Tongue (tissue), 2 donors: Measurements from ENCODE around the gene SYT12. TPM values are rescaled to one million over a fixed set of nuclear protein-coding genes. Genes with fewer than 3 reads are reported as not detected.

Source experiments
- DNase-seq: peaks from one replicate; pipeline ENCODE4 v3.0.0-alpha.2; 2015
- total RNA-seq: library from RNA; depleted of rRNA; stranded (reverse); fragments of >200 nt; gene quantifications from one replicate; pipeline ENCODE4 v1.2.3, GENCODE V29; 2014

The SYT12 gene
- total RNA-seq, 1 donor from 2014 or later = 0.41 TPM

DNA sequence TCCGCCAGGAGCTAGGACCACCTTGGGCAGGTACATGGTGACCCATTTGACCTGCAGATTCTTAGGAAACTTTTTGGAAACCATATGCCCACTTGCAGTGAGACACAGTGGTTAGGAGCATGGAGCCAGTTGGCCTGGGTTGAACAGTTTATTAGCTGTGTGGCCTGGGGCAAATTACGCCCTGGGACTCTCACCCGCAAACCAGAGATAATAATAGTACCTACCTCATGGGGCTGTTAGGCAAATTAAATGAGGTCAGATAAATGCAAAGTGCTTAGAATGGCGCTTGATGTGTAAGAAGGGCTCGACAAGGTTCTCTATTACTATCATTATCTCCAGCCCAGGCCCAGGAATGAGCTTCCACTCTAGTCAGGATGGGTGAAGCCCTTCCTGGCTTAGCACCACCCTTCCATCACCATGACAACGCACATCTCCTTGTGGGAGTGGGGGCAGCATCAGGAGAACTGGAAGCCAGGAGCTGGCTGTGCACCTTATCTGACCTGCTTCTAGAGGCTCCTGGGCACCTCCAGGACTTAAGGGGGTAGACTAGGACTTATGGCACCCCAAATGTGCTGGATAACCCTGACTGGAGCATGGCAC lies 5.1 kb downstream of the SYT12 start:
- DNase-seq = no peak

DNA sequence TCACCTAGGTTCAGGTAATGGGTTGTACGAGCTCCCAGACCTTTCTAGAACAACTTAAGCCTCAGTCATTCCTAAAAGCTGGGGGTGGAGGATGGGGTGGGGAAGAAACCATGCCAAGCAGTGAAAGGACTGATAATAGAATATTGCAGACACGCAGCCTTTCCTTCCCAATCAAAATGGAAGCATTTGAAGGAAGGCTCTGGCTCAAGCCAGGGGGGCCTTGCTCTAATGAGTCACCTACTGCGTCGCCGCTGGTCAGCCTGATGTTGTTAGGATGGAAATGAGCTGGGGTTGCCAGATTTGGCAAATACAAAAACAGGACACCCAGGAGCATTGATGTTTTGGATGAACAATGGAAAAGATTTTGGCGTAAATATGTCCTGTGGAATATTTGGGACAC lies 6.2 kb downstream of the SYT12 start:
- no peak for DNase-seq

DNA sequence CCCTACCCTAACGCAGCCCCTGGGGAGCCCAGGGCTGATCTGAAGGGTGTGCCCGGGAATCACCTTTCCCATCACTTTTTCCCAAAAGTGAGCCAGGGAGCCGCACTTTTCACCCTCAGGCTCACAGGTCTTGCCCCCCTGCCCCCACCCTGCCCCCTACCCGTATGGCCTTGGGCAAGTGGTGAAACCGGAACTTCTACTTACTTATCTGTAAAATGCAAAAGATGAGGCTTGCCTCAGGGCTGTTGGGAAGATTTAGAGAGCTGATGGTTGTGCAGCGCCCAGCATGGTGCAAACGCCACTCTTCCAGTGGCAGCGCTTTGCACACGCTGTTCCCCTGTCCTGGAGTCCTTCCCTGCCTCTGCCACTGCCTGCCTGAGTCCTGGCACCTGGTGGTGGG lies 8.0 kb downstream of the SYT12 start:
- no peak for DNase-seq

DNA sequence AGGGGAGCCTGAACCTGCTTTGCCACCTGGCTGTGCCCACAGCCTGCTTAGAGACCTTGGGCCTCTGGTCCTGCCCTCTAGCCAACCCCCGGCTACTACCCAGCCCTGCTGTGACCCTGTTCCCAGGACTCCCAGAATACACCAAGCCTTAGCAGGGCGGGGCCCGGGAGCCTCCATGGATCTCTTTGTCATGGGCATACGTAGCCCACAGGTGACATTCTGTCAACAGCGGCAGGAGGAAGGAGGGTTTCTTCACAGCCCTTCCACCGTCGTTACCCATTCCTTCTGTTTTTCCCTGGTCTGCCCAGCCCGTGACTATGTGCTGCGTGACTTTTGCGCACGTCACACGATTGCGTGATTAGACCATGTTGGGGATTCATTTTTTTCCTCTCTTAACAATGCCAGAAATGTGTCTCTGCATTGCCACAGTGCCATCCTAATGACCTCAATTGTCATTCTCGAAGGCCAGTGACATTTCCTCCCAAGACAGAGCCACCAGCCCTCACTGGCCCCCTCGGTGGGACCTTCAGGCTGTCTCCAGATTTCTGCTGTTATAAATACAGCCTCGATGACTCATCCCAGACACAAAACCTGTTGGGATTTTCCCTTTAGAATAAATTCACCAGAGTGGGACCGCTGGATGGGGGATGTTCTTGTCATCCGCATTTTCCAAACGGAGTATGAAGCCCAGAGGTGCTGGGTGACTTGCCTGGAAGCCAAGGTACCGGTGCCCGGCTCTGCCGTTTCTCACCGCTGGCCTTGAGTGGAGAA lies 9.0 kb downstream of the SYT12 start:
- no peak for DNase-seq

DNA sequence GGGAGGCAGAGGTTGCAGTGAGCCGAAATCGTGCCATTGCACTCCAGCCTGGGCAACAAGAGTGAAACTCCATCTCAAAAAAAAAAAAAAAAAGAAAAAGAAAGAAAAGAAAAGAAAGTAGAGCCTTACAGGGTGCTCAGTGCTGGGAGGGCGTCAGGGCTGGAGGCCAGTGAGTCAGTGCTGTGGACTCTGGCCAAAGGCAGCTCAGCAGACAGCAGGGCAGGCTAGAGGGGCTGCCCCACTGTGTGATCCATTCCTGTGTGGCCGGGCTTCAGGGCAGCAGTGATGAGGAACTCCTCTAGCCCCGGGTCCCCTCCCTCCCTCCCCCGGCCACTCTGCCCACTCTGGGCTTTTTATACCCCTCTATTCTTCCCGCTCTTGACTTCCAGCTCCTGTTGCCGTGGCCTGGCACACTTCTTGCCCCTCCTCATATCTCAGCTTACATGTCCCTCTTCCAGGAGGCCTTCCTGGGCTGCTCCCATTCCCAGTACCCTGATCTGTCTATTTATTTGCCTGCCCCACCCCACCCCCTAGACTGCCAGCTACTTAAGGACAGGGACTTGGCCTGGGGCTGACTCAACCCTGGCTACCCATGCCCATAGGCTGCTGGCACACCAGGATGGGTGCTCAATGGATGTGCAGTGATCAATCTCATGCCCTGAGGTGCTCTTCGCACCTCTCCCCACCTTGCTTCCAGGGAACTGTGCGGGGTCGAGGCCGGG lies 10.1 kb downstream of the SYT12 start:
- no peak for DNase-seq

DNA sequence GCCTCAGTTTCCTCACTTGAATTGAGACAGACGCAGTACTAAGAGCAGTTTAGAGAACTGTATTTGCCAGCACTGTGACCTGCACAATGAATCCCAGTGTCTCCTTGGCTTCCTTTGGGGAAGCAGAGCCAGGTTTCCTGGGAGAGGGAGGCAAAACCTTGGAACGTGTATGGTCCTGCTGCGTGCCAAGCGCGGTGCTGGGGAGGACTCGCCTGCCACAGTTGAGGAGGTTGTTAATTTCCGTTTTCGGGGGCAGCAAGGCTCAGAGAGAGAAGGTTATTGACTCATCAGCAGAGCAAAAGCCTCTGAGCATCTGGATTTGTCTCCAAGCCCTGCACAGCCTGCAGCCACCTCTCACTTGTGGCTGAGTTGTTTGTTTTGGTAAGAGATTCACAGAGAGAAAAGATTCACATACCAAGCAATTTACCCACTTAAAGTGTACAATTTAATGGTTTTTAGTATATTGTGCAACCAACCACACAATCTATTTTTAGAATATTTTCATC lies 10.8 kb downstream of the SYT12 start:
- DNase-seq = no peak

DNA sequence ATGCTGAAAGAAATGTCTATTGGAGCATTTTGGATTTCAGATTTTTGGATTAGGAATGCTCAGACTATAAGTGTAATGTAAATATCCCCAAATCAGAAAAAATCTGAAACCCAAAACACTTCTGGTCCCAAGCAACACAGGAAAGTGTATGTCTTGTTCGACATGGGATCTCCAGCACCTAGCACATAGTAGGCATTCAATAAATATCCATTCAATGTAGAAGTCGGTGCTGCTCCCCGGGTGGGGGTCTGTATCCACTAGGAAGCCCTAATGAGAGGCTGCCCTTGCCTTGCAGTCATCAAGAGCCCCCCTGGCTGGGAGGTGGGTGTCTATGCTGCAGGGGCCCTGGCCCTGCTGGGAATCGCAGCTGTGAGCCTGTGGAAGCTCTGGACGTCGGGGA lies 11.4 kb downstream of the SYT12 start:
- DNase-seq = no peak

DNA sequence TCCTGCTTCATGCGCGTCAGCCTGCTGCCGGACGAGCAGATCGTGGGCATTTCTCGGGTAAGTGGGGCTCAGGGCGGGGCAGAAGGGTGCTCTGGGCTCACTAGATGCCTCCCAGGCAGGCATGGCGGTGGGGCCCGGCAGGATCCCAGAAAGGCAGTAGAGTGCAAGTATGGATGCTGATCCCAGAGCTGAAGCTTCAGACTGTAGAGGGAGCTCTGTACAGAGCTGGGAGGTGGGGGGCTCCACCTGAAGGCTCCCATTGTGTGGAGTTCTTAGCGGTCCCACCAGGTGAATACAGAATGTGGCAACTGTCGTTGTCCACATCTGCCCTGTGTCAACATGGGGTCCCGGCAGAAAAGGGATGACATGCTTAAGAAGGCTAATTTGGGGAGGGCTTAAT lies 17.2 kb downstream of the SYT12 start:
- no peak for DNase-seq

DNA sequence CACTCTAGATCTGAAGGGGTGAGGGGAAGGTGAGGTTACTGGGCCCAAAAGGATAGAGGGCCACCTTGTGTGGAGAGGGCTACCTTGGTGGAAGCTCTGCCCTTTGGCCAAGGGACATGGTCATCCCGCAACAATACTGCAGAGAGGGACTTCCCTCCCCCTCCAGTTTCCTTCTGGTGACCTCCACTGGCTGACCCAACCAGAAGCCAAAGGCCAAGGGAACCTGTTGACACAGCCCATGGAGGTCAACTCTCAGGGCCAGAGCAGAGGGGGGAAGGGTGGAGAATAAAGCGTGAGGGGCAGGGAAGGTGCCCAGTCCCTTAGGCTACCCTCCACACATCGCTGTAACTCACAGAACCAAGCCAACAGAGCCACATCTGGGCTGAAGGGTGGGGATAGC lies 18.7 kb downstream of the SYT12 start:
- no peak for DNase-seq

DNA sequence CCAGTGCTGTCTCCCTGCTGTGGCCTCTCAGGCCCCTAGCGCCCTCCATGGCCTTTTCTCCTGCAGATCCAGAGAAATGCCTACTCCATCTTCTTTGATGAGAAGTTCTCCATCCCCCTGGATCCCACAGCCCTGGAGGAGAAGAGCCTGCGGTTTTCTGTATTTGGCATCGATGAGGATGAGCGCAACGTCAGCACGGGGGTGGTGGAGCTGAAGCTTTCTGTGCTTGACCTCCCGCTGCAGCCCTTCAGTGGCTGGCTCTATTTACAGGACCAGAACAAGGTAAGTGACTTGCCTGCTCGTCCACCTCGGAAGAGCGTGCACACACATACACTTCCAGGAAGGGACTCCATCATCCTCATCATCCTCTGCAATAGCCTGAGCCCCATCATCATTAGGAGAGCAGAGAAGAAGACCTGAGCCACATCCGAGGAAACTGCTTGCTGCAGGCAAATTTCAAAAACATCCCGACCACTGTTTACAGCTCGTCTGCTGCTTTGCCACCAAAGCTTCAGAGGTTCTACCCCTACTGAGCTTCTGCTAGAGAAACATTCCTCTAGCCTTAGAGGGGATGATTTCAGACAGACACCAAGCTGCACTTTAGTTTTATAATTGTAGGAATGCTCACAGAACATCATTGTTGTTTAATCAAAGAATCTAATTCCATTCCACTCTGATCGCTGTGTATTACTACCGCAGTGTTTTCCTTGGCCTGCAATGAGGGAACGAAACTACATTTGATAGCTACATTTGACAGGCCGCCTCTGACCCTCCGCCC lies 20.8 kb downstream of the SYT12 start:
- no peak for DNase-seq

DNA sequence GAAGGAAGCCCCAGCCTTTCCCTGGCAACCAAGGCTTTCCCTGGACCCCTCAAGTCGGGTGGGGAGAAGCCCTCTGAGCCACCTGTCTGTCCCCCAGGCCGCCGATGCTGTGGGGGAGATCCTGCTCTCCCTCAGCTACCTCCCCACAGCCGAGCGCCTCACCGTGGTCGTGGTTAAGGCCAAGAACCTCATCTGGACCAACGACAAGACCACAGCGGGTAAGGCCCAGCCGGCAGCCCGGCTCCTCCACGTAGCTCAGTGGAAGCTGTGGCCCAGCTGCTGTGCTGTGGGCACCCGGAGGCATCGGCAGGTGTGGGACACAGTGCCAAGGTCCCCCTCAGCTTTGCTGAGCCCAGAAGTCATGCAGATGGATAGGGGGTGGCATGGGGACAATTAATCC lies 21.6 kb downstream of the SYT12 start:
- no peak for DNase-seq

DNA sequence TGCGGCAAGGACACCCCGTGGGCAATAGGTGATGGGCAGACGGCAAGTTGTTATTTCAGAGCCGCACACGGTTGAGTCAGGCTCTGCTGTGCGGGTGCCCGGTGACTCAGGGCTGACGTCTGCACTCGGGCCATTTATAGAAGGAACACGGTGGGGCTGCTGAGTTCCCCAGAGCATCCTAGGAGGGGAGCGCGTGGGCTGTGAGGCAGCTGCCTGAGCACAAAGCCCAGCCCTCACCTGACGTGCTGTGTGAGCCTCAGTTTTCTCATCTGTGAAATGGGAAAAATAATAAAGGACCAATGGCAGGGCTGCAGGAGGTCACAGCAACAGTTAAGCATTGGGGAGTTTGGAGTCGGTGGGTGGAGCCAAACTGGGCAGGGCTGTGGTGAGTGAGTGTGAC lies 22.4 kb downstream of the SYT12 start:
- no peak for DNase-seq

DNA sequence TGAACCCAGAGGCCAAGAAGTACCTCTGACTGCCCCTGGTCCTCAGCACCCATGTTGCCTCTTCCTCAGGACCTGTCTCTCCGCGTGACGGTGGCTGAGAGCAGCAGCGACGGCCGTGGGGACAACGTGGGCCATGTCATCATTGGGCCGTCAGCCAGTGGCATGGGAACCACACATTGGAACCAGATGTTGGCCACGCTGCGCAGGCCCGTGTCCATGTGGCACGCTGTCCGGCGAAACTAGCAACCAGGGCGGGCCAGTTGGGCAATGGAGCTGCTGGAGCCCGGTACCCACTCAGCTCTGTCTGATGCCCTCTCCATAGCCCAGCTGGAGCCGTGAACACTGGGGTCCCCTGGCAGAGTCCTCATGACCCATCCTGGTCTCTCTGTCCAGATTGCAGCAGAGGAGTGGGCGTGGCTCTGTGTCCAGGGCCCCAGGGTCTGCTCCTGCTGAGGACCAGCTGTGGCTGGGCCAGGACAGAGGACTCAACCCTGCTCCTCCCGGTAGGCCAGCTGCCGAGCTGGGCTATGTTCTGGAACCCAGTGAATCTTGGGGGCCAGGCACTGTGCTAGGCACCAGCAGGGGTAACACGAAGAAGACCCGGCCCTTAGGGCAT lies 25.7 kb downstream of the SYT12 start:
- no peak for DNase-seq

DNA sequence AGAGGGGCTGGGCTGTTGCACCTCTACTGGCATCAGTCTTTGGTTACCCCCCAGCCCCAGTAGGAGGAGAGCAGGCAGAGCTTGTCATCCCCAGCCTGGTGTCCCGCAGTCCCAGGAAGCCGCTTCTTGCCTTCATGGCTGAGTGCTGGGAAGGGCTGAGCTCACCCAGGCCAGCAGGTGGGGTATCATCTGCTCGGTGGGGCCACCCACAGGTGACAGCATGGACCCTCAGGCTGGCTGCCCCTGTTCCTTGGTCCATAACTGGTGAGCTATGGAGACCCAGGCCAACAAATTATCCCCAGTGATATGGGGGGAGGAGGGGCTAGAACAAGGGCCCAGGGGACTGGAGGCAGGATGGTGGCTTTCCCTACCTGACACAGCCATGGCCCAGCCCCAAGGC lies 27.2 kb downstream of the SYT12 start:
- DNase-seq = no peak

DNA sequence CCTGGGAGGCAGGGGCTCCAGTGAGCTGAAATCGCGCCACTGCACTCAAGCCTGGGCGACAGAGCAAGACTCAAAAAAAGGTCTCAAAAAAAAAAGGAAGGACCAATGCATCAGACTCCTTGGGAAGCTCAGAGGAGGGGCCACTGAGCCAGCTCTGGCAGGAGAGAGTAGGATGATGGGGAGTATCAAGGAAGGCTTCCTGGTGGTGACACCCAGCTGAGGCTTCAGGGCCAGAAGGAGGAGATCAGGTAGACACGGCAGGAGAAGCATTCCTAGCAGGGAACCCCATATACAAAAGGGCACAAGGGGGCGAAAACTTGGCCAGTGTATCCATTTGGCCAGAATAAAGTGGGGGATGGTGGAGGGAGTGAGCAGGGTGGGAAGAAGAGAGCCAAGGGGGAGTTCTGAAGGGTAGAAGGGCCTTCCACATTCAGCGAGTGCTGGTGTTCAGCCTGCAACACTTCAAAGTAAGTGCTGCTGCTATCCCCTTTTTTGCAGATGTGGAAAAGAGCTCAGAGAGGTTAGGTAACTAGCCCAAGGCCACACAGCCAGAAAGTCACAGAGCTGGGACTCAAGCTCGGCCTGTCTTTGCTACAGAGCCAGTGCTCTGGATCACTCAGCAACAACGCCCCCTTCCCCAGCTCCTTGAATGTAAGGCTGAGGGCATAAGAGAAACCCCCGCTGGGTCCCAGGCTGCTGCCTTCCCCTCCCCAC lies 28.4 kb downstream of the SYT12 start:
- no peak for DNase-seq

DNA sequence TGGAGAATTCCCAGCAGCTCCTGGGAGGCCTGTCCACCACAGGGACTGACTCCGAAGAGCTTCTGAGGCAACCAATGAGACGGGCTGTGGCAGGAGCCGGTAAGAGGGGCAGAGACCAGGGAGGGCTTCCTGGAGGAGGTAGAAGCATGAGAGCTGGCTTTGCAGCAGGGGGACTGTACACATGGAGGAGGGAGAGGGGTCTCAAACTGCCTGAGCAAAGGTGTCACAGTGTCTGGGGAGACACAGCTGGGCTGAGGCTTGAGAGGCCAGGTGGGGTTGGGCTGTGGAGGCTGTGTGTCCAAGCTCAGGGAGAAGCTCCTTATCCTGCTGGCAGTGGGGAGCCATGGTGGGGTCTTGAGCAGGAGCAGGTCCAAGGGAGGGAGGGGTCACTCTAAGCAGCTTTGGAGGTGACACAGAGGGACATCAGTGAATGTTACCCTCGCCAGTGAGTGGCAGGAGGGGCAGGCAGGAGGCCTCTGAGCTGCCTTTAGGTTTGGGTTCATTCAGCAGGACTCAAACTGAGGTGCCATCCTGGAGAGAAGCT lies 29.1 kb downstream of the SYT12 start:
- no peak for DNase-seq

DNA sequence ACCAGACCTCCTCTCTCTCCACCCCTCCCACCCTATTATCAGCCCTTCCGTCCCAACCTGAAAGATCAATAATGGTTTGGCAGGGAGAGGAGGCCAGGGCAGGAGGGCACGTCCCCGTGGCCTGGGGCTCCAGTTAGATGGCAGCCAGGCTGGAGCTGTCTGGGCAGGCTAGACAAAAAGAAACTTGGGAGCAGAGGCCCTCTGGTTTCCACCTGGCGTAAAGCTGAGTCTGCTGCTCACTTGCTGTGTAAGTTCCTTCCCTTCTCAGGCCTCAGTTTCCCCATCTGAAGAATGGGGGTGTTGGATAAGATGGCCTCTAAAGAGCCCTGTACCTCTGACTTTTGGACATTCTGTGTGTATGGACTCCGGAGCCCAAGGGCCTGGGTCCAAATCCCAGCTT lies 30.0 kb downstream of the SYT12 start:
- no peak for DNase-seq

DNA sequence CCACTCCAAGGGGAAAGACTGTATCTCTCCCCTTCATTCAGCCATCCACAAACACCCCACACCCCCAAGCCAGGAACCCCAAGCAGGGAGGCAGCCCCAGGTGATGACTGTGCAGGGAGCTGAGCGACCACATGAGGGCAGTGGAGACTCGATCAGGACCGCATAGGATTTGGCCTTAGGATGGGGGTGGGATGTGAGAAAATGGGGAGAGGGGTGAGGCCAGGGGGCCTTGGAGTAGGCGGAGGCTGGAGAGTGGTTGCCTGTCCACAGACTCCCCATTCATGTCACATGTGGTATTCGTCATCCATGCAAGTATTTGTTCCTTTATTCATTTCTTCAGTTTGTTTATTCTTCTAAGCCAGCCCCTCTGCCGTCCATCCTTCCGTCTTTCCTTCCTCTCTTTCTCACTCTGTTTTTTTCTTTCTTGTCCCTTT lies 31.0 kb downstream of the SYT12 start:
- peak; percentile 73 for DNase-seq

DNA sequence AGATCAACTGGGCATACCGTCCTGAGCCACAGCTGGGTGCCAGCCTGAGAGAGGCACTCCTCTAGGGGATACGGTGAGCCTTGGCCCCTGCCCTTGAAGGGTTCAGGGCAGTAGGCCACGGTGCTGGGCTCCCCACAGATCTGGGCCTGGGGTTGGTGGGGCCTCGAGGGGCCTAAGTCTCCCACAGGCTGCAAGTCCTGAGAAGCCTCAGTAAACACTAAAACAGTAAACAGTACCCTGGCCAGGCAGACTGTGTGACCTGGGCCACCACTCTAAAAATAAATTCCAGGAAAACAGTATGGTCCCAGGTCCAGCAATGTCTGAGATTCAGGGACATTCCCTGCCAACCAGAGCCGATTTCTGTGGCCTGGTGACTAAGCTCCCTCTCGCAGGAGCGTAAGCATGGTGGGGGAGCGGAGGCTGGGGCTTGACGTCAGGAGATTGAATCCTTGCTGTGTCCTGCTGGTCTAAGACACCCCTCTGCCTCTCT lies 31.5 kb downstream of the SYT12 start:
- DNase-seq = no peak

DNA sequence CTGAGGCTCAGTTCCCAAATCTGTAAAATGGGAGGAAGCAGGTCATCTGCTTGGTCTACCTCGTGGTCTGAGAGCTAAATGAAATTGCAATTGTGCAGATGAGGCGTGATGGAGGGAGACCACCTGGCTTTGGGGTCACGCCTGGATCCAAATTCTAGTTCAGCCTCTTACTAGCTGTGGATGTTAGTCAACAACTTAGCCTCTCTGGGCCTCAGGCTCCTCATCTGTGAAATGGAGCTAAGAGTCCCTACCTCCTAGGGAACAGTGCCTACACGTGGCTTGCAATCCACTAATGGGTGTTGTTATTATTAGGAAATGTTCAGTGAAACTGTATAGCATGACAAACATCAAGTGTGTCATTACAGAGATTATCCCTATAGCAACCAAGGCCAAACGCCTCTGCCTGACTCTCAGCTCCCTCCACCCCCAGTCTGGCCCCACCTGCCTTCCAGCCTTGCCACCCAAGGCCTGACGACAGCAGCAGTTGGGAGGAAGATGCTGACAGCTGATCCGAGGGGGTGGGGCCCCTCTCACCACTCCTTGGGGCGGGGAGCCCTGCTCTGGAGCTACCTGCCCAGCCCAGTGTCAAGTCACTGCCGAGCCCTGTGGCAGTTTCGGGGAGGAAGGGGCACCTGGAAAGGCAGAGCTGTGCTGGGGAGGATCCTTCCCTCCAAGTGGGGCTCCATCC lies 32.0 kb downstream of the SYT12 start:
- DNase-seq = peak; percentile 83
